GM21381 (cell line): ENCODE results near the gene COL26A1.
"Not testable (repeated sequence)": the region's sequence is repeated elsewhere in the genome, so short reads cannot be mapped to it uniquely, and the experiment has no call there.

Experiments
- ATAC-seq: cut with Tn5 transposase; IDR thresholded peaks from one replicate; pipeline ENCODE4 v1.9.1; 2021; ENCODE audit warnings: mild to moderate bottlenecking, moderate library complexity; ENCODE audit not compliant: unreplicated experiment

Gene COL26A1

DNA sequence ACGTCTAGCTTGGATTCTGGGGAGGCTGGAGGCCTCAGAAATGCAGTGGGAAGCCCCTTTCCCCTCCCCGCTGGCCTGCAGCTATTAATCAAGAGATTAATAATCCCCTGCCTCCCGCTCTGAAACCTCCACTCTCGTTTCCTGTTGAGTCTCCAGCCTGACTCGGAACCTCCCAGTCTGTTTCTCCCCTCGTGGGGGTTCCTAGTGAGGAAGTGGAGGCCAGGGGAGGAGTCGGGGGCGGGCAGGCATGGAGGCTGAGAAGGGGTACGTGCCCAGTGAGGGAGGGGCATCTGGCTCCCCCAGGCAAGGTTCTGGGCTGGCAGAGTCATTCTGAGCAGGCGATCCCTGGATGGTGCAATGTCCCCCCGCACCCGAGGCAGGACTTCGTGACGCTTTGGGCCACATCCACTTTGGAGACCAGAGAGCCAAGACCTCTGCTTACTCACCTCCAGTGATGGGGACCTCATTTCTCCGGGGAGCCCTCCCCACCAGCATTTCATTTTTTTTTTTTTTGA lies 73.6 kb downstream of the COL26A1 start:
- ATAC-seq, result no peak

DNA sequence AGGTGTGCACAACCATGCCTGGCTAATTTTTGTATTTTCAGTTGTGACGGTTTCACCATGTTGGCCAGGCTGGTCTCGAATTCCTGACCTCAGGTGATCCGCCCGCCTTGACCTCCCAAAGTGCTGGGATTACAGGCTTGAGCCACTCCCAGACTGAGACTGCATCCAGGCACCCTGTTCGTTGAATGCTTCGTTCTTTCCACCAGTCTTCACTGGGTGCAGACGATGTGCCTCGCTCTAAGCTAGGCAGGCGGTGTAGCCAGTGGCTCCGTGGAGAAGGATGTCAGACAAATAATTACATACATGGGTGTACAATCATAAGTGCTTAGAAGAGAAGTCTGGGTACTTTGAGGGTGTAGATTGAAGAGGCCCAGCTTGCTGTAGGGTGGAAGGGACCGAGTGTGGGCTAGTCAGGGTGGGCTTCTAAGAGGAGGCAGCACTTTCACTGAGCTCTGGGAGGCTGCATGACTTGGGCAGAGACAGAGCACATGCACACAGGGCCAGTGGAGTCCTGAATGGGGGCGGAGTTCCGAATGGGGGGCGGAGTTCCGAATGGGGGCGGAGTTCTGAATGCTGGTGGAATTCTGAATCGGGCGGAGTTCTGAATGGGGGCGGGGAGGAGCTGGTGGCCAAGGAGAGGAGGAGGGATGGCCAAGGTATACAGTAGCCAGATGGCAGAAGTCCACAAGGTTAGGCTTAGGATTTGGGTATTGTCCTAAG lies 74.3 kb downstream of the COL26A1 start:
- no peak for ATAC-seq

DNA sequence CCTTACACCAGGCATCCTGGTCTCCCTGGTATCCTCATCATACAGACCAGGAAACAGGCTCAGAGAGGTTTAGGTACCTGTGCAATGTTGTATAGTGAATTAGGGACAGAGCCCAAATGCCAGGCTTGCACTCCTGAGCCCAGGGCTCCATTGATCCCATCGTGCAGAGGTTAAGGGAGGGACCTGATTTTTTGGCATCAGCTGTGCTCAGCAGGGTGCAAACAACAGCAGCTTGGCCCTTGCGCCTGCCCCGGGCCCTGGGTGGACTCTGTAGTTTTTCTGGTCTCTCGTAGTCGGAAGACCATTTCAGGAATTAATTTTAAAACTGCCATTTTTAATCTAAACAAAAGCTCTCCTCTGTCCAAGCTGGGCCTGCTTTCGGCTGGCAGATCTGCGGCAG lies 79.2 kb downstream of the COL26A1 start:
- ATAC-seq, result no peak

DNA sequence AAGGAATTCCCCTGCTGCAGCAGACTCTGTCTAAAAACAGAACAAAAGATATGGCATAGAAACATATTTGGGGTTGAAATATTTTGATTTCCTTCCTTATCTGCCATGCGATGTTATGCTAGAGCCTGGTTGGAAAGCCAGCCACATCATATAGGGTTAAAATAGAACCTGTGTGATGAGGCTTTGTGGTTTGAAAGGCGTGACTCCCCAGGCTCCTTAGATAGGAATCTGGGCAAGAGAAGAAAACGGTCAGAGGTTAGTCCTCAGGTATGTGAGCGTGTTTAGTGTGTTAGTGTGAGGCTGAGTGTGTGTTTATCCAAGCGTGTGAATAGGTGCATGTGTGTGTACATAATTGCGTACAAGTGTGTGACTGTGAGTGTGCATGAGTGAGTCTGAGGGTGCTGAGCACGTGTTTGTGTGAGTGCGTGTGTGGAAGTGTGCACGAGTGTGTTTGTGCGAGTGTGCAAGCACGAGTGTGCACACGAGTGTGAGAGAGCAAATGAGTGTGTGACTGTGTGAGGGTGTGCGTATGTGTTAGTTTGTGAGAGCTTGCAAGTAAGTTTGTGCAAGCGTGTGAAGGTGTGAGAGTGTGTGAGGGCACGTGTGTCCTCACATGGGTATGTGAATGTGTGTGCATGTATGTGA lies 79.9 kb downstream of the COL26A1 start:
- no peak for ATAC-seq

DNA sequence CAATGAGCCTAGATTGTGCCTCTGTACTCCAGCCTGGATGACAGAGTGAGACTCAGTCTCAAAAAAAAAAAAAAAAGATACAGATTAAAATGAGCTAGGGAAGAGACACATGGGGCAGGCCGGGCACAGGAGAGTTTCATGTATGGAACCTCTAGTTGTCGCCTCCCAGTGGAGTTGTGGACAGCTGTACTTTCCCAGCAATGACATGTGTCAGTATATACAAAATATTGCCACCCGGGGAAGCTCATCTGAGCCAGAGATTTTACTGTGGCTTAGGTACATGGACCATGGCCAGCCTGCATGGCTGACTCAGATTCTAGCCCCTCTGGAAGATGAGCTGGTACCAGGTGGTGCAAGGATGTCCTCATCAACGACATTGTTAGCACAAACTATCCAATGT lies 87.4 kb downstream of the COL26A1 start:
- ATAC-seq, result no peak

DNA sequence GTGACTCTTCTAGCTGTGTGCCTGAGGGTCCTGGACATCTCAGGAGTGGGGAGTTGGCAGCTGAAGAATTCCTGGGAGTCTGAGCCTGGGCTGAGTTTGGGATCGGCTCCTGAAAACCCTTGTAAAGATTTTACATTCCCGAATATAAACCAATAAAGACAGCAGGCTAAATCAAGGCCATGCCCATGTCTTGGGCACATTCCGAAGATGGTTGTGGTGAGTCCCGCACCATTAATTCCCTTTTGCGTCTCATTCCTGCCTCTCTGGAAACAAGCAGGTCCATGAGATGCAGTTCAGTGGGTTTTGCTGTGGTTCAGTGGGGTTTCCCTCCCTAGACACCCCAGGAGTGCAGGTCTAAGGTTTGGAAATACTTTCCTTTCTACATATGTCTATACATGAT lies 90.9 kb downstream of the COL26A1 start:
- ATAC-seq, result no peak

DNA sequence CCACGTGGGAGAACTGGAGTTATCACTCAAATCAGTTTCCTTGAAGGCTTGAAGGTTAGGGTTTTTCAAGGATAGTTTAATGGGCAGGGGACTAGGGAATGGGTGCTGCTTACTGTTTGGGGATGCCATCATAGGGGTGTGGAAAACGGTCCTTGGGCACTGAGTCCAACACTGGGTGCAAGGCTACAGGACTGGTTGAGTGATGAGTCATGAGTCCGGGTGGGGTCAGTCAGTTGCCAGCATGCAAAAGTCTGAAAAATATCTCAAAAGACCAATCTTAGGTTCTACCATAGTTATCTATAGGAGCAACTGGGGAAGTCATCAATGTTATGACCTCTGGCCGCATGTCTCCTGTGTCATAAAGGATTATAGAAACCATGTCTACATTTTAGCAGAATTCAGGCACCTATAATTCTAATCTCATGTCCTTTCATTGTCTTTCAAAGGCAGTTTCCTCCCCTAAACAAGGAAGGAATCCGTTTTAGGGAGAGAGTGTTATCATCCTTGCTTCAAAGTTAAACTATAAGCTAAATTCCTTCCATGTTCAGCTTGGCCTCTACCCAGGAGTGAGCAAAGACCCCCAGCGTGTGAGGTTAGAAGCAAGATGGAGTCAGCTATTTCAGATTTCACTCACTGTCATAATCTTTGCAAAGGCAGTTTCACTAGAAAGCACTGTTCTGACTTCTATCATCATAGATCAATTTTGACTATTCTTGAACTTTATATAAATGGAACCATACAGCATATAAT lies 94.5 kb downstream of the COL26A1 start:
- ATAC-seq, result no peak

DNA sequence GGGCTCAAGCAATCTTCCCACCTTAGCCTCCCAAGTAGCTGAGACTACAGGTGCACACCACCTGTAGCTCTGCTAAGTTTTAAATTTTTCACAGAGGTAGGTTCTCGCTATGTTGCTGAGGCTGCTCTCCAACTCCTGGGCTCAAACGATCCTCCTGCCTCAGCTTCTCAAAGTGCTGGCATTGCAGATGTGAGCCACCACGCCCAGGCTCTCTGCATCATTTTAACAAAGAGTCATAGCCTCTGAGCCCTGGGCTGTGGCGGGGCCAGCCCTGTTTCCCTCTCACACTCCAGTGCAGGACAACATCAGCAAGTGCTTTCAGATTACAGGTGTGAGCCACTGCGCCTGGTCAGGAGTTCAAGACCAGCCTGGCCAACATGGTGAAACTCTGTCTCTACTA lies 102.5 kb downstream of the COL26A1 start:
- no peak for ATAC-seq

DNA sequence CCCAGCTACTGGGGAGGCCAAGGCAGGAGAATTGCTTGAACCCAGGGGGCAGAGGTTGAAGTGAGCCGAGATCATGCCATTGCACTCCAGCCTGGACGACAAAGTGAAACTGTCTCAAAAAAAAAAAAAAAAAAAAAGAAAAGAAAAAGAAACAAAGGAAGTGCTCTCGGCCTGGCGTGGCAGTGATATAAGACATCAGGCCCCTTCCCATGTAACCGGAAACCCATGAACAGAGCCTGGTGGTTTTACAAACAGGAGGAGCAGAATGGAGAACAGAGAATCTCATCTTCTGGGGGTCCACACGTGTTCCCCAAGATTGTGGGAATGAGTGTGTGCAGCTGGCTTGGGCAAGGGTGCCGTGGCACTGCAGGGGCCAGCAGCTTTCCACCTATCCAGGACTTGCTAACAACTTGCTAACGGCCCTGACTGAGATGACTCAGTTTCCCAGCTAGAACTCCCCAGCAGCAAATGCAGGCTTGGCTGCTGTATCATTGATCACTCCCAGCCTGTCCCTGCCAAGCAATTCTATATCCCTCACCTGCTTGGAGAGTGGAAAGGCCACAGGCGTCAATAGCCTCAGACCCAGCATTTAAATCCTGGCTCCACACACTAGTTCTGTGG lies 103.0 kb downstream of the COL26A1 start:
- no peak for ATAC-seq

DNA sequence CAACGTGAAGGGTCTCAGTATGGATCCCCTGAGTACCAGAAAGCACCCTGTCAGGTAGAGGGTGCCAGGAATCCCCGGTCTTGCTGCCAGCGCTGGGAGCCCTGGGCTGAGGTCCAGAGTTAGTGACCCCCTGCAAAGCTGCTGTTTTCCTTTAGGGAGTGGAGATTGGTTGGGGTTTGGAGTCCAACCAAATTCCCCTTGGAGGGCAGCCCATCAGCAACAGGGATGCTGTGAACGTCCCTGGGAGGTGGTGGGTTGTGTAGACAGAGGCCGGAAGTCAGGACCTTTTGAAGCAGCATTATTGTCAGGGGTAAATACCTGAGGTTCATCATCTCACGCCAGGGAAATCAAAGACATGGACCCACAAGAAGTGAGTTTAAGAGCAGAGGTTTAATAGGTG lies 104.2 kb downstream of the COL26A1 start:
- no peak for ATAC-seq

DNA sequence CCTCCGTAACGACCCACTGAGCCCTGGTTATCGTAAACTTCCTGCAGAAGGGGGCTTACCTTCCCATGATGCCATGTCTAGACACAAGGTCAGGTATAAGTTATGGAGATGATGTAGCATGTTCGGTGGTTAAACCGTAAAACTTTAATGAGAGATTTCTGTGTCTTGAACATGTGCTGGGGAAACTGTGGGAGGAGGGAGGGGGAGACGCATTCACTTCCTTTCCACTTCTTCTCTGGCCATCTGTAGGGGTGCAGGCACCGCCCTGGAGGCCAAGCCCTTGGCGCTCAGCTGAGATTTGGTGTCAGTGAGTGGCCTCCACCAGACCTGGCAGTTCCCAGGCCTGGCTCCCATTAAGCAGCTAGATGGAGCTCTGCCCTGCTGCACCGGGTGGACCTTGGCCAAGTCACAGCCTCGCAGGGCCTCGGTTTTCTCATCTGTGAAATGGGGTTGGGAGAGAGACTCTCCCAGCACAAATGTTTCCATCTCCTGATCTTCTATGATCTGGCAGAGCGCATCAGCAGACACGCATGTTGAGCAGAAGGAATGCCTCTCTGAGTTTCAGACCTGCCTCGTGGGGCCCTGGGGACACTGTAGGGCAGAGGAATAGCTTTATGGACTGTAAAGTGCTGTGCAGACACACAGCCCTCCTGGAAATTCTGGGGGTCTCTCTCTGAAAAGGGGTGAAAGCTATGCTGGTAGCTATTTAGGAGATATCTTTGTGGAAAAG lies 106.0 kb downstream of the COL26A1 start:
- no peak for ATAC-seq

DNA sequence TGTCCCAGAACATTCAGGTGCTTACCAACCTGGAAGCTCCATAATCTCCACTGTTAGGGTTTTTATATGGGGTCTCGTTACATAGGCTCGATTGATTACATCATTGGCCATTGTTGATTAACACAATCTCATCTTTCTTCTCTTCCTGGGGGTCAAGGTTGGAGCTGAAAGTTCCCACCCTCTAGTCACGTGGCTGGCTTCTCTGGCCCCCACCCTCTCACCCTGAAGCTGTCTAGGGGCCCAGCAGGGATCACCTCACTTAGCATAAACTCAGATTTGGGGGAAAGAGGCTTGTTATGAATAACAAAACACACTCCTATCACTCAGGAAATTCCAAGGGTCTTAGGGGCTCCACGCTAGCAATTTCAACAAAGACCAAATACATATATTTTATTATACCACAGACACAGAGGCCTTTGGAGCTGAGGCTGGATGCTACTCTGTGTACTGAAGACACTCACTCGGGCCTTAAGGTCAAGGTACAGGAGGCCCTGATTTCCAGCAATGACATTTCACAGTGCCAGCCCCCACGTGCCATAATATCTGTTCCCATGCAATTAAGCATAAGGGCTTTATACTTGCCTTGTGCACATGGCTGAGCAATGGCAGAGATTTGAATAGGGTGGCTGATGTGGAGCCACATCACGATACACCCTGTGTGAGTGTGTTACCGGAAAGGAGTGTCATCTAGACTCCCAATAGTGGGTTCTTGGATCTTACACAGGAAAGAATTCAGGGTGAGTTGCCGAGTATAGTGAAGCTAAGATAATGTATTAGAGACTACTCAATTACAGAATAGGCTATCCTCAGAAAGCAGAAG lies 108.2 kb downstream of the COL26A1 start:
- ATAC-seq, result no peak

DNA sequence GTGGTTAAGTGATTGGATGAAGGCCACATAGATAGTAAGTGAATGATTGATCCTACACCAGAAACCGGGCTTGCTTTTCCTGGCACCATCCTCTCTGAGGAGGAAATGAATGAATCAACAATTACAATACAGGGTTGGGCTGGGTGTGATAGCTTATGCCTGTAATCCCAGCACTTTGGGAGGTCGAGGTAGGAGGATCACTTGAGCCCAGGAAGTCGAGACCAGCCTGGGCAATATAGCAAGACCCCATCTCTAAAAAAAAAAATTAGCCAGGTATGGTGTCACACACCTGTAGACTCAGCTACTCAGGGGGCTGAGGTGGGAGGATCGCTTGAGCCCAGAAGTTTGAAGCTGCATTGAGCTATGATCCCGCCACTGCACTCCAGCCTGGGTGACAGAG lies 111.5 kb downstream of the COL26A1 start:
- no peak for ATAC-seq

DNA sequence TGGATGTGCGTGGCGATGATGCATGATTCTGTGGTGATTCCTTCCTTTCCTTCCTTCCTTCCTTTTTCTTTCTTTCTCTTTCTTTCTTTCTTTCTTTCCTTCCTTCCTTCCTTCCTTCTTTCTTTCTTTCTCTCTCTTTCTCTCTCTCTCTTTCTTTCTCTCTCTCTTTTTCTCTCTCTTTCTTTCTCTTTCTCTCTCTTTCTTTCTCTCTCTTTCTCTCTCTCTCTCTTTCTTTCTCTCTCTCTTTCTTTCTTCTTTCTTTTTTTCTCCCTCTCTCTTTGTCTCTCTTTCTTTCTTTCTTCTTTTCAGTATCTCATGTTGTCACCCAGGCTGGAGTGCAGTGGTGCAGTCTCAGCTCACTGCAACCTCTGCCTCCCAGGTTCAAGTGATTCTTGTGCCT lies 113.0 kb downstream of the COL26A1 start:
- not testable (repeated sequence) for ATAC-seq

DNA sequence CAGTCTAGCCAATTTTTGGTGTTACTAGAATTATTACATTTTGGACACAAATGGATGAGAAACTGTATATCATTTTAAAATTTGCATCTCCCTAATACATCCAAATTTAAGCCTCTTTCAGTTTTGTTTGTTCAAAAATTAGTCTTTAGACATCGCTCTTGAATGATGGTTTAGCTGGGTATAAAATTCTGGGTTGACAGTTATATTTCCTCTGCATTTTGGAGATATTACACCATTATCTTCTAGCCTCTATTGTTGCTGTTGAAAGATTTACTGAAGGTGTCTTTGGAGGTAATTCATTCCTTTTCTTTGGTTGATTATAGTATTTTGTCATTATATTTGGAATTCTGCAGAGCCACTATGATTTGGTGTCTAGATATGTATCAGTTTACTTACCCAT lies 116.5 kb downstream of the COL26A1 start:
- ATAC-seq, result no peak

DNA sequence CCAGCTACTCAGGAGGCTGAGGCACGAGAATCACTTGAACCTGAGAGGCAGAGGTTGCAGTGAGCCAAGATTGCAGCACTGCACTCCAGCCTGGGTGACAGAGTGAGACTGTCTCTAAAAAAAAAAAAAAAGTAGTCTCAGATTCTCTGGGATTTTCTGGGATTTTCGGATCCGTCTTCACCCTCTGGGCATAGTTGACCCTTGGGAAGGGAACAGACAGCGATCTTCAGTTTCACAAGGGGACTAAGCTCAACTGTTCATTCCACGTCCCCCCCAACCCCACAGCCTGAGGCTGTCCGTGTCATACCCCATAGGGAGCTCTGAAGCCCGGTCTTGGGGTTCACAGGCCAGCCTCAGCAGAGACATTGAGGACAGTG lies 123.4 kb downstream of the COL26A1 start:
- not testable (repeated sequence) for ATAC-seq

DNA sequence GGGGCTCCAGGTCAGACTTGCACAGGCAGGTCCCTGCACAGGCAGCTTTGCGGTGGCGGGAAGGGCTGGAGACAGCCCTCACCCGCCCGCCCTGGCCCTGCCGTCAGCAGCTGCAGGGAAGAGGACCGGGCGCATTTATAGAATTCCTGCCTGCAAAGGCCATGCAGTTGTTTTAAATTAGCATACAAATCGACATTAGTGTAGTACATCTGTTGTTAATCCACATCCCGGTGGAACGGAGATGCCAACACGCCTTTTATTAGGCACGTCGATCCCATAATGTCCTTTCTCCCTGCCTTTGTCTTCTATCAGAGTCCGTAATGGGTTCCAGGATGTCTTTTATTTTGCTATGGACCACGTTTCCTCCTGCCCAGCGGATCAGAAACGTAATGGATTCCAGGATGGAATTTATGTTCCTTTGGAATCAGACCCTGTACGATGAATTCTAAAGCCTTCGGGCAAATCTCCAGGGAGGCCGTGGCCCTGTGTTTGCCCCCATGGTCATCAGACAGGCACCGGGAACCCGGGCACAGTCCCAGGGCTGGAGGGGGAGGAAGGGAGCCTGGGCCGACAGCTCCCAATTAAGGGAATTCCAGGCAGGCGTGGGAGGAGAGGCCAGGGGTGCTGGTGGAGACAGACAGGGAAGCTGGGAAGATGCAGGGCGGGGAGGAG lies 123.9 kb downstream of the COL26A1 start:
- ATAC-seq, result no peak

DNA sequence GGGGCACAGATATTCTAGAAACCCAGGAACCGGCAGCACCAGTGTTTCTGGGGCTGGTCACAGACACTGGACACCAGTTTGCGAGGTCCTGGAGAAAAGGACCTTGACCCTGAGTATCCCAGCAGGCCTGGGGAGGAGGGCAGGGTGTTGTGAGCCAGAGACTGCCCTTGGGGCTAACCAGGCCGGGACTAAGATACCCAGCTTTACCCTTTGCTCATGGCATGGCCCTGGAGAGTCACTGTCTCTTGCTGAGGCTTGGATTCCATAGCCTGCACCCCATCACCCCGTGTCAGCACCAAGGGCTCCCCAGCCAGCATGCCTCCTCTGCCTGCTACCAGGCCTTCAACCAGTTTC lies 124.4 kb downstream of the COL26A1 start:
- ATAC-seq, result no peak

DNA sequence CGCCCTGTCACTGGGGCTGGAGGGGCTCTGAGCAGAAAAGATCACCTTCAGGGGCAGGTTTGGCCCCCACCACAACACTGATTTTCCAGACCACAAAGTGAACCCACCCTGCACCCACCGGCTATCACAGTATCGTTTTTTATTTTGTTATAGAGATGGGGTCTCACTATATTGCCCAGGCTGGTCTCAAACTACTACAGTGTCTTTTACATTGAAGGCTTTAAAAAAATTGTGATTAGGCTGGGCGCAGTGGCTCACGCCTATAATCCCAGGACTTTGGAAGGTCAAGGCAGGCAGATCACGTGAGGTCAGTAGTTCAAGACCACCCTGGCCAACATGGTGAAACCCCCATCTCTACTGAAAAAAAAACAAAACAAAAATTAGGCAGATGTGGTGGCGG lies 125.1 kb downstream of the COL26A1 start:
- no peak for ATAC-seq
